ENCODE results near the gene WNT9B. TPM values are rescaled to one million over a fixed set of nuclear protein-coding genes. Genes with fewer than 3 reads are reported as not detected.

WNT9B gene
- total RNA-seq, 4 donors from 2014 or later = not detected

DNA sequence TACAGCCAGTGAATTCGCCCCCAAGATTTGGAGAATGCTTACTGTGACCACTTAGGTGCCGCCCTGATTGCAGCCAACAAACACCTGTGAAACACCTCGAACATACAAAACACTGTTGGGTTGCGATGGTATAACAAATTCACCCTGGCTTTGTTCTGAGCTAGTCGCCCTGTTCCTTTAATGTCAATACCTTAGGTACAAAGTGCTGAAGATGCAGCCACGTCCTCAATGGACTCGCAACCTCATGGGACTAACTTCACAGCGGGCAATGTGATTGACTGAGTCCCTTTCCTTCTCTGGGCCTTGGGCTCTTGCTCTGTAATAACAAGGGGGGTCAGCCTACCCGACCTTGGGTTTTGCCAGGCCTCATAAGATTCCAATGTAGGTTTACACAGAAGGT is 42.6 kb downstream of the WNT9B start:
- DNase-seq = no peak
- no peaks in the 10 kb centered on the region for H3K4me1 ChIP-seq
- WGBS, 2 donors (ENCODE audit: low coverage in 1 of 2) = 79% methylated on average over 9 of the region's 9 CpGs; no CpG with 5 or more reads in 1 of the 2 donors
- intact Hi-C loops (cut with DNase I; ENCODE audit: low total_unique reads) (no loop called here), in situ Hi-C loops (cut with MboI; ENCODE audit: low pct_ligation_motif_present in 1 of 4, low pct_unique_long_range_greater_than_20kb in 1 of 4, low sequenced_read_pairs in 3 of 4) (no loop called here)
- H3K27ac ChIP-seq = no peak overlapping the region
- H3K4me3 ChIP-seq = no peak overlapping the region
- peaks cover 40% of the 10 kb centered on the region for H3K27me3 ChIP-seq
- TF ChIP-seq, protein P1, sequence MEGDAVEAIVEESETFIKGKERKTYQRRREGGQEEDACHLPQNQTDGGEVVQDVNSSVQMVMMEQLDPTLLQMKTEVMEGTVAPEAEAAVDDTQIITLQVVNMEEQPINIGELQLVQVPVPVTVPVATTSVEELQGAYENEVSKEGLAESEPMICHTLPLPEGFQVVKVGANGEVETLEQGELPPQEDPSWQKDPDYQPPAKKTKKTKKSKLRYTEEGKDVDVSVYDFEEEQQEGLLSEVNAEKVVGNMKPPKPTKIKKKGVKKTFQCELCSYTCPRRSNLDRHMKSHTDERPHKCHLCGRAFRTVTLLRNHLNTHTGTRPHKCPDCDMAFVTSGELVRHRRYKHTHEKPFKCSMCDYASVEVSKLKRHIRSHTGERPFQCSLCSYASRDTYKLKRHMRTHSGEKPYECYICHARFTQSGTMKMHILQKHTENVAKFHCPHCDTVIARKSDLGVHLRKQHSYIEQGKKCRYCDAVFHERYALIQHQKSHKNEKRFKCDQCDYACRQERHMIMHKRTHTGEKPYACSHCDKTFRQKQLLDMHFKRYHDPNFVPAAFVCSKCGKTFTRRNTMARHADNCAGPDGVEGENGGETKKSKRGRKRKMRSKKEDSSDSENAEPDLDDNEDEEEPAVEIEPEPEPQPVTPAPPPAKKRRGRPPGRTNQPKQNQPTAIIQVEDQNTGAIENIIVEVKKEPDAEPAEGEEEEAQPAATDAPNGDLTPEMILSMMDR (IDR thresholded peaks at IDR 0.05) = no peak
- H3K9me3 ChIP-seq = no peaks in the 10 kb centered on the region
- no peaks in the 10 kb centered on the region for H3K36me3 ChIP-seq

DNA sequence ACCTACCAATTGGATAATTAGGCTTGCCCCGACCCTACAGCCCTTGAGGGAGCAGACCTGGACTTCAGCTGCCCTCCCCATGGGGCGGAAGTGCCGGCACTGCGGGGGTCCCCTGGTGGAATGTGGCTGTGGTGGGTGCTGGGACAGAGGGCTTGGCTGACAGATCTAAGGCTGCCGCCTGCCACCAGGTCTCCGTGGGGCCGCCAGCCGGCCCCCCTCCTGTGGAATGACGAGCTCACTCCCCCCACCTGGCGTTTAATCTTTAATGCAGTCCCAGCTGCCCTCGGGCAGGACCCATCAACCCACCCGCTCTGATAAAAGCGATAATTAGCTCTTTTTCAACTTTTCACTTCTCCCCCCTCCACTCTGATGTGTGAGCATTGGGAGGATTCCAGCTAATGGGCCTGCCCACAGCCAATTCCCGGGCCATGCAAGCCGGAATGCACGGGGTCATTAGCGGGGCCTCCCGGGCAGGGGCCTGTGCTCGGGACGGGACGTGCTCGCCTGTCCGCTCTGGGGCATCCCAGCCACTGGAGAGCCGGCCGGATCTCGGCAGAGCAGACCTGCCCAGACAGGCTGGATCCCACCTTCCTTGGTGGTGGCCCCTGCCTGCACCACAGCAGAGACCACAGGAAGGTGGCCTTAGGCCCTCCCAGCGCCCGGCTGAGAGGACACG is 43.2 kb downstream of the WNT9B start:
- H3K27me3 ChIP-seq = peaks cover 38% of the 10 kb centered on the region
- no peaks in the 10 kb centered on the region for H3K4me1 ChIP-seq
- no peaks in the 10 kb centered on the region for H3K36me3 ChIP-seq
- H3K27ac ChIP-seq = no peak overlapping the region
- 64% methylated on average over 29 of the region's 29 CpGs; no CpG with 5 or more reads in 1 of the 2 donors for WGBS, 2 donors (ENCODE audit: low coverage in 1 of 2)
- H3K9me3 ChIP-seq = no peaks in the 10 kb centered on the region
- TF ChIP-seq POLR2AphosphoS5 (IDR thresholded peaks at IDR 0.05) (no peak), POLR2A (IDR thresholded peaks at IDR 0.05) (no peak), EP300 (IDR thresholded peaks at IDR 0.05; ENCODE audit: low read depth) (no peak)
- TF ChIP-seq, protein P1 (IDR thresholded peaks at IDR 0.05) = no peak
- H3K4me3 ChIP-seq = no peak overlapping the region
- in situ Hi-C loops (cut with MboI; ENCODE audit: low pct_ligation_motif_present in 1 of 4, low pct_unique_long_range_greater_than_20kb in 1 of 4, low sequenced_read_pairs in 3 of 4) = no loop called here
- intact Hi-C loops (cut with DNase I; ENCODE audit: low total_unique reads) = no loop called here
- DNase-seq = no peak

DNA sequence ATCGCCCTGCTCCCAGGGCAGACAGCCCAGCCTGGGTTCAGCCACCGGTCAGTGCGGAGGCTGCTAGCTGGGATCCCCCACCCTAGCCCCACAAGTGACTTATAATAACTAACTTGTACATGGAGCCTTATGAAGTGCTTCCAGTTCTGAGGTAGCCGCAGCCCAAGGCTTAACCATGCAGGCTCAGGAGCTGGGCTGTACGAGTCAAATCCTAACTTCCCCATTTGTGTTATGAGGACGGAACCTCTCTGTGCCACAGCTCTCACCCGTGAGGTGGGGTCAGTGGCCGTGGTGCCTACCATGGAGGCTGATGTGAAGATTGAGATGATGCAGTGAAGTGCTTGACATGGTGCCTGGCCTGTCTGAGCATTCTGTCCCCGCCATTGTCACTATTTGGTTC is 43.8 kb downstream of the WNT9B start:
- Histone ChIP-seq H3K4me3 (no peak overlapping the region), H3K4me1 (no peaks in the 10 kb centered on the region), H3K27me3 (peaks cover 36% of the 10 kb centered on the region), H3K27ac (no peak overlapping the region), H3K36me3 (no peaks in the 10 kb centered on the region), H3K9me3 (no peaks in the 10 kb centered on the region)
- in situ Hi-C loops (cut with MboI; ENCODE audit: low pct_ligation_motif_present in 1 of 4, low pct_unique_long_range_greater_than_20kb in 1 of 4, low sequenced_read_pairs in 3 of 4) = no loop called here
- WGBS, 2 donors (ENCODE audit: low coverage in 1 of 2) = 87% methylated on average over 9 of the region's 9 CpGs; no CpG with 5 or more reads in 1 of the 2 donors
- no peak for DNase-seq
- no peak for TF ChIP-seq EP300 (IDR thresholded peaks at IDR 0.05; ENCODE audit: low read depth)
- intact Hi-C loops (cut with DNase I; ENCODE audit: low total_unique reads) = no loop called here

GRCh38 chr17:46896991-46897390 is 45.6 kb downstream of the WNT9B start:
- H3K36me3 ChIP-seq = no peaks in the 10 kb centered on the region

More at GRCh38 chr17:46896991-46897390, 45.6 kb downstream of the WNT9B start:
- DNase-seq = no peak
- Histone ChIP-seq H3K4me1 (no peaks in the 10 kb centered on the region), H3K9me3 (no peaks in the 10 kb centered on the region), H3K27ac (no peak overlapping the region), H3K27me3 (peaks cover 27% of the 10 kb centered on the region), H3K4me3 (no peak overlapping the region)
- no peak for TF ChIP-seq POLR2AphosphoS5 (IDR thresholded peaks at IDR 0.05)
- TF ChIP-seq EP300 (IDR thresholded peaks at IDR 0.05; ENCODE audit: low read depth) = no peak
- no peak for TF ChIP-seq POLR2A (IDR thresholded peaks at IDR 0.05)
- TF ChIP-seq, protein P1 (IDR thresholded peaks at IDR 0.05) = no peak
- intact Hi-C loops (cut with DNase I; ENCODE audit: low total_unique reads) (no loop called here), in situ Hi-C loops (cut with MboI; ENCODE audit: low pct_ligation_motif_present in 1 of 4, low pct_unique_long_range_greater_than_20kb in 1 of 4, low sequenced_read_pairs in 3 of 4) (no loop called here)
- WGBS, 2 donors (ENCODE audit: low coverage in 1 of 2) = 83% methylated on average over 9 of the region's 9 CpGs; no CpG with 5 or more reads in 1 of the 2 donors
